SK-N-SH treated with all-trans-retinoic acid at 6 μM for 48 hours (cell line): ENCODE measurements around the gene RAVER2.

Source experiments
- ARNTL ChIP-seq: fragments of 450-650 bp; formaldehyde crosslinking; IDR thresholded peaks from 2 replicates; pipeline ENCODE4 v1.5.0; 2020; ENCODE audit warnings: low read depth, mild to moderate bottlenecking, moderate library complexity, borderline replicate concordance
- BACH2 ChIP-seq: fragments of 250-450 bp; sonication (Bioruptor Pico); IDR thresholded peaks from 2 replicates; pipeline ENCODE4 v1.9.0; 2021; ENCODE audit warnings: mild to moderate bottlenecking, borderline replicate concordance
- GLIS3 ChIP-seq: fragments of 250-450 bp; sonication (Bioruptor Pico); IDR thresholded peaks from 2 replicates; pipeline ENCODE4 v1.5.0; 2020; ENCODE audit warnings: mild to moderate bottlenecking, moderate library complexity
- OSR1 ChIP-seq: fragments of 250-450 bp; sonication (Bioruptor Pico); IDR thresholded peaks from 2 replicates; pipeline ENCODE4 v1.8.0; 2022; ENCODE audit warnings: moderate library complexity, mild to moderate bottlenecking, inconsistent platforms
- TOX ChIP-seq: fragments of 250-450 bp; sonication (Bioruptor Pico); IDR thresholded peaks from 2 replicates; pipeline ENCODE4 v1.8.0; 2021; ENCODE audit warnings: mild to moderate bottlenecking, moderate library complexity, borderline replicate concordance
- TF ChIP-seq, protein P1 (sequence below): fragments of 250-450 bp; sonication (Bioruptor Pico); IDR thresholded peaks from 2 replicates; pipeline ENCODE4 v1.5.1; 2020; ENCODE audit warnings: low read depth, mild to moderate bottlenecking, moderate library complexity
- TF ChIP-seq, protein P2 (sequence below): fragments of 250-450 bp; sonication (Bioruptor Pico); IDR thresholded peaks from 2 replicates; pipeline ENCODE4 v1.5.0; 2020; ENCODE audit warnings: mild to moderate bottlenecking, moderate library complexity

- TF ChIP-seq OSR1 (CRISPR knock-in tag) = no peak
- TF ChIP-seq GLIS3 = no peak
- TF ChIP-seq, protein P1, sequence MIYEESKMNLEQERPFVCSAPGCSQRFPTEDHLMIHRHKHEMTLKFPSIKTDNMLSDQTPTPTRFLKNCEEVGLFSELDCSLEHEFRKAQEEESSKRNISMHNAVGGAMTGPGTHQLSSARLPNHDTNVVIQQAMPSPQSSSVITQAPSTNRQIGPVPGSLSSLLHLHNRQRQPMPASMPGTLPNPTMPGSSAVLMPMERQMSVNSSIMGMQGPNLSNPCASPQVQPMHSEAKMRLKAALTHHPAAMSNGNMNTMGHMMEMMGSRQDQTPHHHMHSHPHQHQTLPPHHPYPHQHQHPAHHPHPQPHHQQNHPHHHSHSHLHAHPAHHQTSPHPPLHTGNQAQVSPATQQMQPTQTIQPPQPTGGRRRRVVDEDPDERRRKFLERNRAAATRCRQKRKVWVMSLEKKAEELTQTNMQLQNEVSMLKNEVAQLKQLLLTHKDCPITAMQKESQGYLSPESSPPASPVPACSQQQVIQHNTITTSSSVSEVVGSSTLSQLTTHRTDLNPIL (CRISPR knock-in tag) = no peak
- TF ChIP-seq TOX (CRISPR knock-in tag) = no peak
- no peak for TF ChIP-seq ARNTL (CRISPR knock-in tag)
- TF ChIP-seq, protein P2, sequence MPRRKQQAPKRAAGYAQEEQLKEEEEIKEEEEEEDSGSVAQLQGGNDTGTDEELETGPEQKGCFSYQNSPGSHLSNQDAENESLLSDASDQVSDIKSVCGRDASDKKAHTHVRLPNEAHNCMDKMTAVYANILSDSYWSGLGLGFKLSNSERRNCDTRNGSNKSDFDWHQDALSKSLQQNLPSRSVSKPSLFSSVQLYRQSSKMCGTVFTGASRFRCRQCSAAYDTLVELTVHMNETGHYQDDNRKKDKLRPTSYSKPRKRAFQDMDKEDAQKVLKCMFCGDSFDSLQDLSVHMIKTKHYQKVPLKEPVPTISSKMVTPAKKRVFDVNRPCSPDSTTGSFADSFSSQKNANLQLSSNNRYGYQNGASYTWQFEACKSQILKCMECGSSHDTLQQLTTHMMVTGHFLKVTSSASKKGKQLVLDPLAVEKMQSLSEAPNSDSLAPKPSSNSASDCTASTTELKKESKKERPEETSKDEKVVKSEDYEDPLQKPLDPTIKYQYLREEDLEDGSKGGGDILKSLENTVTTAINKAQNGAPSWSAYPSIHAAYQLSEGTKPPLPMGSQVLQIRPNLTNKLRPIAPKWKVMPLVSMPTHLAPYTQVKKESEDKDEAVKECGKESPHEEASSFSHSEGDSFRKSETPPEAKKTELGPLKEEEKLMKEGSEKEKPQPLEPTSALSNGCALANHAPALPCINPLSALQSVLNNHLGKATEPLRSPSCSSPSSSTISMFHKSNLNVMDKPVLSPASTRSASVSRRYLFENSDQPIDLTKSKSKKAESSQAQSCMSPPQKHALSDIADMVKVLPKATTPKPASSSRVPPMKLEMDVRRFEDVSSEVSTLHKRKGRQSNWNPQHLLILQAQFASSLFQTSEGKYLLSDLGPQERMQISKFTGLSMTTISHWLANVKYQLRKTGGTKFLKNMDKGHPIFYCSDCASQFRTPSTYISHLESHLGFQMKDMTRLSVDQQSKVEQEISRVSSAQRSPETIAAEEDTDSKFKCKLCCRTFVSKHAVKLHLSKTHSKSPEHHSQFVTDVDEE (CRISPR knock-in tag) = no peak
- TF ChIP-seq BACH2 (CRISPR knock-in tag) = no peak
These were observed 132.3 kb downstream of the RAVER2 start for GRCh38 chr1:64877151-64877550.
